GOT3 (cell line): Measurements from ENCODE around the gene CEP57L1.
"Not testable (repeated sequence)": the region's sequence is repeated elsewhere in the genome, so short reads cannot be mapped to it uniquely, and the experiment has no call there.

Source experiments
- DNase-seq: peaks from one replicate; lab custom pipeline; 2025; ENCODE audit warnings: mixed read lengths; lab: John Stamatoyannopoulos, UW

CEP57L1 gene

DNA sequence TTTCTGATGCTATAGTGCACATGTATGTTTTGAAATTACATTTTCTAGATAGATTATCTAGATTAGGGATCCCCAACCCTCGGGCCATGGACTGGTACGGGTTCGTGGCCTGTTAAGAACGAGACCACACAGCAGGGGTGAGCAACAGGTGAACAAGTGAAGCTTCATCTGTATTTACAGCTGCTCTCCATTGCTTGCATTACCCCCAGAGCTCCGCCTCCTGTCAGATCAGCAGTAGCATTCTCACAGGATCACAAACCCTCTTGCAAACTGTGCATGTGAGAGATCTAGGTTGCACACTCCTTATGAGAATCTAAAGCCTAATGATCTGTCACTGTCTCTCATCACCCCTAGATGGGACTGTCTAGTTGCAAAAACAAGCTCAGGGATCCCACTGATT is 10.4 kb downstream of the CEP57L1 start:
- no peak for DNase-seq

- DNase-seq: not testable (repeated sequence)
These were observed 14.4 kb downstream of the CEP57L1 start for GRCh38 chr6:109109663-109110062.

DNA sequence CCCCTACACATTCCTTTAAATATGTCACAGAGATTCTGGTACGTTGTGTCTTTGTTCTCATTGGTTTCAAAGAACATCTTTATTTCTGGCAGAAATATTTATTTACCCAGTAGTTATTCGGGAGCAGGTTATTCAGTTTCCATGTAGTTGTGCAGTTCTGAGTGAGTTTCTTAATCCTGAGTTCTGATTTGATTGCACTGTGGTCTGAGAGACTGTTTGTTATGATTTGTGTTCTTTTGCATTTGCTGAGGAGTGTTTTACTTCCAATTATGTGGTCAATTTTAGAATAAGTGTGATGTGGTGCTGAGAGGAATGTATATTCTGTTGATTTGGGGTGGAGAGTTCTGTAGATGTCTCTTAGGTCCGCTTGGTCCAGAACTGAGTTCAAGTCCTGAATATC is 17.4 kb downstream of the CEP57L1 start:
- DNase-seq: not testable (repeated sequence)

GRCh38 chr6:109117346-109118035 is 22.2 kb downstream of the CEP57L1 start:
- no peak for DNase-seq

DNA sequence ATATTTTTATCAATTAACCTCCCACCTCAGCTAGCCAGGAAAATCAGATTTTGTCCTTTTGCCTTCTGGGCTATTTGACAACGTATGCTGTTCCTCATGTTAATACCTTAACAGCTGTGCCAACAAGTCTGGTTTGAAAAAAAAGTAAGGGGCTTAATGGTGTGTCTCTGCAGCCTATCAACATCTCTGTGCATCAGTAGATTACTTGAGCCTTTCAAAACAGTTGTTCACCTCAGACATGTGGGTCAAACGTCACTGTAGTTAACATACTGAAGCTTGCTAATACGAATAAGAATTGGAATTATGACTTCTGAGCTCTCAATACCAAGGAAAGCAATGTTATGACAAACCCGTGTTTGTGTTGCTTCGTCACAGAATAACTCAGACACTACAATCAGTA is 23.0 kb downstream of the CEP57L1 start:
- no peak for DNase-seq

GRCh38 chr6:109118871-109119354 is 23.6 kb downstream of the CEP57L1 start:
- DNase-seq: no peak

GRCh38 chr6:109121411-109121810 is 26.1 kb downstream of the CEP57L1 start:
- DNase-seq: no peak

DNA sequence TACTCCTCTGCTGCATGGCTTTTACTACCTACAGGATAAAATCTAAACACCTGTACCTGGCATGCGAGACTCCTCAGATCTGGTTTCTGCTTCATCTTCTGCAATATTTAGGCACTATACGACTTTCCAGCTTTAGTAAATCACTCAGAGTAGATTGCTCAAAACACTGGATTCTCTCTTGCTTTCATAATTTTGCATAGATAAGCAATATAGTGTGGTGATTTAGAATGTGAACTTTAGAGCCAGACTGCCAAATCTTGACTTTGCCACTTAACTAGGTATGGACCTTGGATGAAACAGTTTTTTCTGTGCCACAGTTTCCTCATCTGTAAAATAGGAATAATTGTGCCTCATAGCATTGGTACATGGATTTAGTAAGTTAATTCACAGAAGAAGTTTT is 28.9 kb downstream of the CEP57L1 start:
- no peak for DNase-seq

DNA sequence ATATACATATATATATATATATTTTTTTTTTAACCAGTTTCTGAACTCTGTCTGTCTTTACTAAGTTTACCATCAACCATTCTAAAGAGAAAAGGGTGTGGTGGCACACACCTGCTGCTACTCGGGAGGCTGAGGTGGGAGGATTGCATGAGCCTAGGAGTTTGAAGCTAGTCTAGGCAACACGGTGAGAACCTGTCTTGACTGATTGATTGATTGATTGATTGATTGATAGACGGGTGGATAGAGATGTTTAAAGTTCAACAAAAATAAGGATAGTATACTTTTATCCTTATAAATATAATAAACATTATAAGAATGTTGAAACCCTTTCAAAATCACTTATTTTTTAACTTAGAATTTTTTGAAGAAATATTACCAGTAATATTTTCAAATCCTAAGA is 30.2 kb downstream of the CEP57L1 start:
- no peak for DNase-seq

DNA sequence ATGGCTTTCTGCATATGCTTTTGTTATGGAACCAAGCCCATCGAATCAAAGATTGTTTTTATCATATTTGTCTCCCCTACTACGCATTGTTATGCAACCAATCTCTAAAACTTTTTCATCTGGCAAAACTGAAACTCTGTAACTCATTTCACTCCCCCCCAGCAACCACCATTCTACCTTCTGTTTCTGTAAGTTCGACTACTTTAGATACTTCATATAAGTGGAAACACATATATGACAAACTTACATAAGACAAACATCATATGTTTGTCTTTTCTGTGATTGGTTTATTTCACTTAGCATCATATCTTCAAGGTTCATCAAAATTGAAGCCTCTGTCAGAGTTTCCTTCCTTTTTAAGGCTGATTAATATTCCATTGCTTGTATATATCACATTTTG is 34.8 kb downstream of the CEP57L1 start:
- DNase-seq: no peak

DNA sequence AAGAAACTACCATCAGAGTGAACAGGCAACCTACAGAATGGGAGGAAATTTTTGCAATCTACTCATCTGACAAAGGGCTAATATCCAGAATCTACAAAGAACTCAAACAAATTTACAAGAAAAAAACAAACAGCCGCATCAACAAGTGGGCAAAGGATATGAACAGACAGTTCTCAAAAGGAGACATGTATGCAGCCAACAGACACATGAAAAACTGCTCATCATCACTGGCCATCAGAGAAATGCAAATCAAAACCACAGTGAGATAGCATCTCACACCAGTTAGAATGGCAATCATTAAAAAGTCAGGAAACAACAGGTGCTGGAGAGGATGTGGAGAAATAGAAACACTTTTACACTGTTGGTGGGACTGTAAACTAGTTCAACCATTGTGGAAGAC is 40.3 kb downstream of the CEP57L1 start:
- DNase-seq: not testable (repeated sequence)

GRCh38 chr6:109136039-109136438 is 40.7 kb downstream of the CEP57L1 start:
- not testable (repeated sequence) for DNase-seq

DNA sequence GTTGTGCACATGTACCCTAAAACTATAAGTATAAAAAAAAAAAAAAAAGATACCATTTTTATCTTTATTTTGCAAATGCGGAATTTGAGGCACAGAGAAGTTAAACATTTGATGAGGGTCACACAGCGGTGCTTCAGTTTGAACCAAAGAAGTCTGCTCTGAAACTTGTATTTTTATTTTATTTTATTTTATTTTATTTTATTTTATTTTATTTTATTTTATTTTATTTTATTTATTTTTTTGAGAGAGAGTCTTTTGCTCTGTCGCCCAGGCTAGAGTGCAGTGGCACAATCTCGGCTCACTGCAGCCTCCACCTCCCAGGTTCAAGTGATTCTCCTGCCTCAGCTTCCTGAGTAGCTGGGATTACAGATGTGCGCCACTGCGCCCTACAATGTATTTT is 41.2 kb downstream of the CEP57L1 start:
- not testable (repeated sequence) for DNase-seq

- no peak for DNase-seq
These were observed 43.8 kb downstream of the CEP57L1 start for GRCh38 chr6:109139109-109139508.

DNA sequence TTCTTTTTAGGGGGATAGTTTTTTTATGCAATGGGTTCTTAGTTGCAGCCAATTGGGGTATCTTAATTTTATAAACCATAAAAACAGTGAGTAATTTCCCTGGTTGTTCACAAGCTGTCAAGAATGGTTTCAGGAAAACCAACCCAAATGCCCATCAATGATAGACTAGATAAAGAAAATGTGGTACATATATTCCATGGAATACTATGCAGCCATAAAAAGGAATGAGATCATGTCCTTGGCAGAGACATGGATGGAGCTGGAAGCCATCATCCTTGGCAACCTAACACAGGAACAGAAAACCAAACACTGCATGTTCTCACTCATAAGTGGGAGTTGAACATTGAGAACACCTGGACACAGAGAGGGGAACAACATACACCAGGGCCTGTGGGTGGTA is 46.8 kb downstream of the CEP57L1 start:
- not testable (repeated sequence) for DNase-seq

DNA sequence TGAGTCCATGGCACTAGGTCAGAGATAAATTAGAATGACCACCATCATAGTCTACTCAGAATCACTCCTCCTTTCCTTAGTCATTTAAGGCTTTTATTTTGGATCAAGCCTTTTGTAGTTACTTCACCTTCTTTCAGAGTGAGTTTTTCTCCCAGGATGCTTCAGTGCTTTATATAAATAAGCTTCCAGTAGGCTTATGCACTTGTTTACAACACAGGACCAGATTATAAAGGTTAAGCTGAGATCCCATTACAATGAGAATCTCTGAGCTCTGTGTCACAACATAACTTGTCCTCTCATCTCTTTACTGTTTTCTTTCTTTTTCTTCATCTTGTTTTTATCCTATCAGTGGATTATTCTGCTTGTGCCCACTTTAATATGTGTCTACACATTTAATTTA is 47.9 kb downstream of the CEP57L1 start:
- no peak for DNase-seq

DNA sequence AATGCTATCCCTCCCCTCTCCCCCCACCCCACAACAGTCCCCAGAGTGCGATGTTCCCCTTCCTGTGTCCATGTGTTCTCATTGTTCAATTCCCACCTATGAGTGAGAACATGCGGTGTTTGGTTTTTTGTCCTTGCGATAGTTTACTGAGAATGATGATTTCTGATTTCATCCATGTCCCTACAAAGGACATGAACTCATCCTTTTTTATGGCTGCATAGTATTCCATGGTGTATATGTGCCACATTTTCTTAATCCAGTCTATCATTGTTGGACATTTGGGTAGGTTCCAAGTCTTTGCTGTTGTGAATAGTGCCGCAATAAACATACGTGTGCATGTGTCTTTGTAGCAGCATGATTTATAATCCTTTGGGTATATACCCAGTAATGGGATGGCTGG is 52.9 kb downstream of the CEP57L1 start:
- DNase-seq: not testable (repeated sequence)

- not testable (repeated sequence) for DNase-seq
These were observed 53.4 kb downstream of the CEP57L1 start for GRCh38 chr6:109148716-109149115.

DNA sequence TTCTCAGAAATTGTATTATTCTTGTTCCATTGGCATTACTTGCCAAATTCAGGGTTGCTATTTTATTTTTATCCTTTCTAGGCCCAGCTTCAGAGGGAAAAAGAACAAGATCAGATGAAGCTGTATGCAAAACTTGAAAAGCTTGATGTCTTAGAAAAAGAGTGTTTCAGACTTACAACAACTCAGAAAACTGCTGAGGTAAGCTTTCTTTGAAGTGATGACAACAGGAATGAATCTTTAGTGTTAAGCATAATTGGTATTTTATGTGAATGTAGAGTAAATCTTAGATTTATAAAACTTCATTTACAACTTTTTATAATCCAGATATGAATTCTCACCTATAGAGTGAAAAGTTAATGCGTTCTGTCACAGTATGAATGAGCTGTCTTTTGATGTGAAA is 58.4 kb downstream of the CEP57L1 start:
- no peak for DNase-seq

DNA sequence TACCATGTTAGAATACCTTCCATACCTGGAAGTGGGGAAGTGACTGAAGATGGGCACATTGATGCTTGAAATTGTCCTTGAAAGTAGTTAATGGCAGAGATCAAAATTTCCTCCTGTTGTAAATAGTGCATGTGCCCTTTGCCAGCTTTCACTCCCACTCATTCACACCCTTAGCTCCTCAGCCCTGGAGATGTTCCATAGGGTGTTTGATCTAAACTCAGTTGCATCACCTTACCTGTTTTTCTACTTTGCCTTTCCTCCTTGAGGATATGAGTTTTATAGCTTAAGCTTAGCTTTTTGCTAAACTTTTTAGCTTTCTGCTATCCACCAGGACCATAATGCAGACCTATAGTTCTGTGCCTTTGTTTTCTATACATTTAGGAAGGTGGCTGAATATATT is 69.0 kb downstream of the CEP57L1 start:
- DNase-seq: no peak

DNA sequence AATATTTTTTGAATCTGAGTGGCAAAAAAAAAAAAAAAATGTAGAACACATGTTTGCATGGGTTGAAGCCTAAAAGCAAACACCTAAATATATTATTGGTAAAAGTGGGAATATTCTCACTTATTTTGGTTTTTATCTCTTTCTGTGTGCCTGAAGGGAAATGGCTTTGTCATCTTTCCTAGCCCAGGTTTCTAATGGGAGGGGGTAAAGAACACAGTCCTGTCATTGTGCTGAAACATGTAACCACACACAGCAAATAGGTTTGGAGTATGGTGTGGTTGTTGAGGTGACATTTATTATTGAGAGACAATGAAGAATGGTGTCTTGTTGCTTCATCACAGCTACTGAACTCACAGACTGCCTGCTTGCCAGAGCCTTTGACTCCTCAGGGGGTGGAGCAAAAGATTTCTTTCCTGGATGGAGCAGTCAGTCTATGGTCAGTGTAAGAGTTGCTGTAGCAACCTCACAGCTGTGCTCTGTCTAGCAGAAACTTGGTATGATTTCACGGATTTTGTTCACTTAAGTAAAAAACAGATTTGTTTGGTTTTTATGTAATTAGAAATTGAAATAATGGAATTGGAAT is 70.2 kb downstream of the CEP57L1 start:
- DNase-seq: no peak

- no peak for DNase-seq
These were observed 71.4 kb downstream of the CEP57L1 start for GRCh38 chr6:109166673-109167072.

- no peak for DNase-seq
These were observed 72.3 kb downstream of the CEP57L1 start for GRCh38 chr6:109167562-109167961.

DNA sequence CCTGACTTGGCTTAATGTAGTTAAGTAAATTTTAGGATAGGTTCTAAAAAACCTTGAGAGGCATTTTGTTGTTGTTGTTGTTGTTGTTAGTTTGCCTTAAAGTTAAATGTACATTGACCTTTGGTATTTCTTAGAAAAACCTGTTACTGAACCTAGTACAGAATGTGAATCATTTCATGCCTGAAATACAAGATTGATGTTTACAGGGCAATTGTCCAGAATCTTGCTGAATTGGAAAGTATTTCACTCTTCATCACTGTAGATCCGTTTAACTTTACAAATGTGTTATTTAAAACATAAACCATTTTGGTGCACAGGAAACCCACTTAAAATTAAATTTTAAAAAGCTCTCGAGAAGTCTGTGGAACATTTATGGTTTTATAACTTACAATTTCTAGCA is 75.0 kb downstream of the CEP57L1 start:
- DNase-seq: no peak
